ENCODE results near the gene TMEM72. TPM values are rescaled to one million over a fixed set of nuclear protein-coding genes. Genes with fewer than 3 reads are reported as not detected.

TMEM72 gene
- total RNA-seq, 1 donor from 2014 or later: not detected

GRCh38 chr10:44911951-44912350, 814 bp downstream of the TMEM72 start:
- no peaks in the 10 kb centered on the region for H3K9me3 ChIP-seq (replicated peaks)
- no peak overlapping the region for H3K4me3 ChIP-seq
- intact Hi-C loops (cut with micrococcal nuclease): no loop called here
- H3K27ac ChIP-seq (replicated peaks): no peak overlapping the region
- H3K36me3 ChIP-seq: no peaks in the 10 kb centered on the region
- H3K27me3 ChIP-seq (ENCODE audit: low read depth): no peaks in the 10 kb centered on the region
- TF ChIP-seq, protein P1, sequence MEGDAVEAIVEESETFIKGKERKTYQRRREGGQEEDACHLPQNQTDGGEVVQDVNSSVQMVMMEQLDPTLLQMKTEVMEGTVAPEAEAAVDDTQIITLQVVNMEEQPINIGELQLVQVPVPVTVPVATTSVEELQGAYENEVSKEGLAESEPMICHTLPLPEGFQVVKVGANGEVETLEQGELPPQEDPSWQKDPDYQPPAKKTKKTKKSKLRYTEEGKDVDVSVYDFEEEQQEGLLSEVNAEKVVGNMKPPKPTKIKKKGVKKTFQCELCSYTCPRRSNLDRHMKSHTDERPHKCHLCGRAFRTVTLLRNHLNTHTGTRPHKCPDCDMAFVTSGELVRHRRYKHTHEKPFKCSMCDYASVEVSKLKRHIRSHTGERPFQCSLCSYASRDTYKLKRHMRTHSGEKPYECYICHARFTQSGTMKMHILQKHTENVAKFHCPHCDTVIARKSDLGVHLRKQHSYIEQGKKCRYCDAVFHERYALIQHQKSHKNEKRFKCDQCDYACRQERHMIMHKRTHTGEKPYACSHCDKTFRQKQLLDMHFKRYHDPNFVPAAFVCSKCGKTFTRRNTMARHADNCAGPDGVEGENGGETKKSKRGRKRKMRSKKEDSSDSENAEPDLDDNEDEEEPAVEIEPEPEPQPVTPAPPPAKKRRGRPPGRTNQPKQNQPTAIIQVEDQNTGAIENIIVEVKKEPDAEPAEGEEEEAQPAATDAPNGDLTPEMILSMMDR (IDR thresholded peaks at IDR 0.05; ENCODE audit: borderline replicate concordance): no peak
- H3K4me1 ChIP-seq: peaks cover 34% of the 10 kb centered on the region
- DNase-seq: no peak

DNA sequence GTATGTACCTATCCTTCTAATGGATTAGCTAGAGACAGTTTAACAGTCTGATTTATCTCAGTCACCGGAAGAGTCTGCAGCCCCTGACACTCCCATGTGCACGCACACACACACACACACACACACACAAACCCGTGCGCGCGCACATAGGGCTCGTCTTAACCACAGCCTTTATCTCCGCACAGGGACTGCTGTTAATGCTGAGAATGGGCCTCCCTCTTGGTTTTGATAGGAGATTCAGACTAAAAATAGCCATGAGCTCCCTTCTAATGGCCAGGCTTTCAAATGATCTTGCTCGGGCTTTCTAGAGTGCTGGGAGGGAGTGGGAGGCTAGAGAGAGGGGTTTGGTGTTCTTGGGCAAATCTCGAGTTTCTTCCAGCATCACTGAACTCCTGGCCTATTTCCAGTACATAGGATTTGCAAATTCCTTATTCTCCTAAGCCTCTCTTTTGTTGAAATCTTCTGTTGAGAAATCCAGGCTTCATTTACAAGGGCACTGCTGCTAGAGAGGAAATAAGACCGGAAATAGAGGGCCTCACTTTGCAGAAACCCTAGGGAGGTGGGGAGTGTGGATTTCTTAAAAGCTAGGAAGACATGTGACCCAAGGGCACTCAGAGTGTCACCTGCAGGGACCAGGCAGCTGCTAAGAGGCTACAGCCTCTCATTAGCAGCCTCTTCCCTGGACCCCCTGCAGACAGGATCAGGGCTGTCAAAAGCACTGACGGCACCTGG, 2.4 kb downstream of the TMEM72 start:
- Histone ChIP-seq H3K4me1 (peaks cover 34% of the 10 kb centered on the region), H3K4me3 (no peak overlapping the region)
- TF ChIP-seq, protein P1 (IDR thresholded peaks at IDR 0.05; ENCODE audit: borderline replicate concordance): no peak

DNA sequence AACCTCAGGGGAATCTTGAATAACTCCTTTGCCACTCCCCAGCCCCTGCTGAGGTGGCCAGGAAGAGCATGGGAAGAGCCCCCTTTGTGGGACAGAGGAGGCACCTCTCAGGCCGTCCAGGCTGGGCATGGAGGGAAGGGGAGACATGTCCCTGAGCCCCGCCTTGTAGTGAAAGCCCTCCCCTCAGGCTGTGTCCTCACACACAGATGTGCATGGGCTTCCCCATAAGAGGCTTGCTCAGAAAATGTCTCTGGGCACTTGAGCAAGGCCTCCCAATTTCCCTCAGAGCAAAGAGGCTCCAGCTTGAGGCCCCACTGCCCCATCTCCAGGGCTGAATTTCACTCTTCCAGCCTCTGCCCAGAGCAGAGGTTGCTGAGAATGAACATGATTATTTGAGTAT, 3.8 kb downstream of the TMEM72 start:
- H3K27ac ChIP-seq (replicated peaks): no peak overlapping the region
- no peak for DNase-seq
- no peaks in the 10 kb centered on the region for H3K9me3 ChIP-seq (replicated peaks)
- TF ChIP-seq, protein P1 (IDR thresholded peaks at IDR 0.05; ENCODE audit: borderline replicate concordance): no peak
- H3K4me1 ChIP-seq: peaks cover 34% of the 10 kb centered on the region
- intact Hi-C loops (cut with micrococcal nuclease): no loop called here
- H3K36me3 ChIP-seq: no peaks in the 10 kb centered on the region
- H3K4me3 ChIP-seq: no peak overlapping the region
- no peaks in the 10 kb centered on the region for H3K27me3 ChIP-seq (ENCODE audit: low read depth)

More for the DNA sequence above, 2.4 kb downstream of the TMEM72 start:
- H3K36me3 ChIP-seq: no peaks in the 10 kb centered on the region
- intact Hi-C loops (cut with micrococcal nuclease): no loop called here
- H3K27me3 ChIP-seq (ENCODE audit: low read depth): no peaks in the 10 kb centered on the region
- no peaks in the 10 kb centered on the region for H3K9me3 ChIP-seq (replicated peaks)
- peak overlapping the region; percentile 8 for H3K27ac ChIP-seq (replicated peaks)
- DNase-seq: no peak

DNA sequence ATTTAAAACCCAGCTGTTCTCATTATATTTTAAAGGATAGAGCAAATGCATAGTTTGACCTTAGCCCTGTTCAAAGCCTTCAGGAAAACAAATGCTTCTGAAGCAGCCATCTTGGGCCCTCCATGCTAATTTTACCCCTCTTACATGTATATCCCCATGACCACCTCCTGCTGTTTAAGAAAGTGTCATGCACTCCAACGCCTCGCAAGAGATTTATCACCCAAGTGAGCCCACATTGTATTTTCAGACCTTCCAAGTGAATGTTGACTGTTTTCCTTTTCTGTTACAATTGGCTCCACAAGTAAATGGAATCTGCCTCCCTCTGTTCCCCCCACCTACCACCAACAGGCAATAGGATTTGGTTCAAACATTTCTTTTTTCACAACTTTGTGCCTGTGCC, 5.3 kb downstream of the TMEM72 start:
- TF ChIP-seq, protein P1 (IDR thresholded peaks at IDR 0.05; ENCODE audit: borderline replicate concordance): no peak
- Histone ChIP-seq H3K27ac (replicated peaks) (no peak overlapping the region), H3K27me3 (ENCODE audit: low read depth) (no peaks in the 10 kb centered on the region), H3K36me3 (no peaks in the 10 kb centered on the region), H3K4me3 (no peak overlapping the region), H3K4me1 (peaks cover 24% of the 10 kb centered on the region), H3K9me3 (replicated peaks) (no peaks in the 10 kb centered on the region)
- DNase-seq: no peak
- intact Hi-C loops (cut with micrococcal nuclease): no loop called here

- no peak overlapping the region for H3K4me3 ChIP-seq
- H3K4me1 ChIP-seq: peaks cover 13% of the 10 kb centered on the region
- intact Hi-C loops (cut with micrococcal nuclease): no loop called here
- DNase-seq: no peak
- no peak overlapping the region for H3K27ac ChIP-seq (replicated peaks)
- no peaks in the 10 kb centered on the region for H3K36me3 ChIP-seq
- TF ChIP-seq, protein P1 (IDR thresholded peaks at IDR 0.05; ENCODE audit: borderline replicate concordance): no peak
- no peaks in the 10 kb centered on the region for H3K9me3 ChIP-seq (replicated peaks)
- H3K27me3 ChIP-seq (ENCODE audit: low read depth): no peaks in the 10 kb centered on the region
These were observed 6.7 kb downstream of the TMEM72 start for GRCh38 chr10:44917848-44918247.
